OCI-LY7 (cell line): ENCODE data around the gene GAS6. TPM values are rescaled to one million over a fixed set of nuclear protein-coding genes. Genes with fewer than 3 reads are reported as not detected.

Experiments used
- BruUV-seq: library from RNA; stranded (reverse); fragments of 400-500 nt; replicated peaks from 2 replicates; lab custom pipeline; 2021; lab: Mats Ljungman, UMichigan
- CTCF ChIA-PET: fragments of 300-600 bp; sonication (Branson Sonifier 250); formaldehyde crosslinking; loops from one replicate; lab custom pipeline; 2022; ENCODE audit warnings: antibody characterized with exemption; ENCODE audit not compliant: unreplicated experiment; lab: Charles Lee
- POLR2A ChIA-PET: fragments of 300-600 bp; sonication (Branson Sonifier 250); formaldehyde crosslinking; loops from one replicate; lab custom pipeline; 2022; ENCODE audit warnings: antibody characterized with exemption; lab: Charles Lee
- DNase-seq: peaks from one replicate; pipeline ENCODE4 v3.0.0-alpha.2; 2015; ENCODE audit warnings: low spot score
- H2AFZ ChIP-seq: fragments of 200-600 bp; sonication (generic), shearing (Covaris generic); 2 replicates; pipeline ENCODE4 v1.6.1; 2014; ENCODE audit warnings: mild to moderate bottlenecking, antibody characterized with exemption, low read length, moderate library complexity
- H3K27ac ChIP-seq: fragments of 200-600 bp; sonication (generic); 2 replicates; pipeline ENCODE4 v1.5.1; 2014; ENCODE audit warnings: mixed run types, low read depth, mild to moderate bottlenecking, moderate library complexity, low read length, inconsistent platforms; ENCODE audit not compliant: poor library complexity, severe bottlenecking
- H3K36me3 ChIP-seq: fragments of 200-600 bp; sonication (generic); 2 replicates; pipeline ENCODE4 v1.6.1; 2014; ENCODE audit warnings: mild to moderate bottlenecking, antibody characterized with exemption, low read length, moderate library complexity, mixed read lengths; ENCODE audit not compliant: insufficient read depth
- H3K4me1 ChIP-seq: fragments of 200-600 bp; sonication (generic); 2 replicates; pipeline ENCODE4 v1.5.1; 2014; ENCODE audit warnings: mild to moderate bottlenecking, low read length; ENCODE audit not compliant: insufficient read depth, poor library complexity, severe bottlenecking
- H3K4me2 ChIP-seq: fragments of 200-600 bp; sonication (generic); 2 replicates; pipeline ENCODE4 v1.6.1; 2014; ENCODE audit warnings: mild to moderate bottlenecking, low read length
- H3K4me3 ChIP-seq: fragments of 200-600 bp; sonication (generic); 2 replicates; pipeline ENCODE4 v1.5.1; 2014; ENCODE audit warnings: mild to moderate bottlenecking, low read depth, low read length; ENCODE audit not compliant: poor library complexity, severe bottlenecking
- H3K79me2 ChIP-seq: fragments of 200-600 bp; sonication (generic); 2 replicates; pipeline ENCODE4 v1.6.1; 2016; ENCODE audit warnings: low read depth, mild to moderate bottlenecking, low read length, moderate library complexity, mixed read lengths; ENCODE audit not compliant: insufficient read depth
- H3K9me2 ChIP-seq: fragments of 200-600 bp; sonication (generic); 2 replicates; pipeline ENCODE4 v1.6.1; 2016; ENCODE audit warnings: mild to moderate bottlenecking, low read length, mixed read lengths; ENCODE audit not compliant: insufficient read depth
- H3K9me3 ChIP-seq: fragments of 200-600 bp; sonication (generic); 2 replicates; pipeline ENCODE4 v1.6.1; 2014; ENCODE audit warnings: mild to moderate bottlenecking, mixed run types, low read length, mixed read lengths
- H4K20me1 ChIP-seq: fragments of 200-600 bp; sonication (generic); 2 replicates; pipeline ENCODE4 v1.6.1; 2014; ENCODE audit warnings: mild to moderate bottlenecking, antibody characterized with exemption, low read length, moderate library complexity, mixed read lengths; ENCODE audit not compliant: insufficient read depth
- CTCF ChIP-seq: fragments of 200-600 bp; sonication (generic); conservative IDR thresholded peaks from 2 replicates; pipeline ENCODE4 v1.5.1; 2014; ENCODE audit warnings: mild to moderate bottlenecking, antibody characterized with exemption, low read length, moderate library complexity, mixed read lengths
- EZH2phosphoT487 ChIP-seq: fragments of 200-600 bp; sonication (generic); IDR thresholded peaks from 2 replicates; pipeline ENCODE4 v1.6.1; 2018; ENCODE audit warnings: low read depth, borderline replicate concordance, mild to moderate bottlenecking, mixed run types, antibody characterized with exemption, low read length, moderate library complexity, mixed read lengths
- intact Hi-C: fragments of 100-400 bp; cut with micrococcal nuclease; formaldehyde crosslinking; loops from one replicate; pipeline ENCODE4 v1.10.0; 2022; ENCODE audit not compliant: unreplicated experiment
- total RNA-seq, 2 experiments: library from RNA; depleted of rRNA in 1 of 2; stranded (reverse); fragments of >200 nt in 1 of 2; shearing (Covaris generic) in 1 of 2; gene quantifications; 2 replicates each; pipeline ENCODE4 v1.2.3, GENCODE V29; 2014 to 2022

GAS6 gene
- total RNA-seq, 2 experiments from 2014 or later, result not detected

- BruUV-seq, result no TSS peak
- Histone ChIP-seq H3K79me2 (no peaks in the 10 kb centered on the region), H3K27ac (no peak overlapping the region), H3K9me3 (no peaks in the 10 kb centered on the region), H3K4me3 (no peak overlapping the region), H3K4me2 (no peak overlapping the region), H3K4me1 (no peaks in the 10 kb centered on the region), H4K20me1 (no peaks in the 10 kb centered on the region), H2AFZ (no peak overlapping the region), H3K9me2 (no peaks in the 10 kb centered on the region), H3K36me3 (no peaks in the 10 kb centered on the region)
- CTCF ChIA-PET, result no interaction called here
- intact Hi-C loops, result no loop called here
- POLR2A ChIA-PET, result no interaction called here
- DNase-seq, result no peak
- TF ChIP-seq CTCF, result no peak
- TF ChIP-seq EZH2phosphoT487, result no peak
These were observed 59.7 kb downstream of the GAS6 start for GRCh38 chr13:113804017-113804702.

- ChIA-PET POLR2A (no interaction called here), CTCF (no interaction called here)
- no peak overlapping the region for H3K27ac ChIP-seq
- no peaks in the 10 kb centered on the region for H4K20me1 ChIP-seq
- H3K79me2 ChIP-seq, result no peaks in the 10 kb centered on the region
- TF ChIP-seq CTCF (no peak), EZH2phosphoT487 (no peak)
- H2AFZ ChIP-seq, result no peak overlapping the region
- intact Hi-C loops, result no loop called here
- DNase-seq, result no peak
- H3K4me2 ChIP-seq, result no peak overlapping the region
- no TSS peak for BruUV-seq
- H3K9me3 ChIP-seq, result no peaks in the 10 kb centered on the region
- H3K4me1 ChIP-seq, result no peaks in the 10 kb centered on the region
- no peaks in the 10 kb centered on the region for H3K9me2 ChIP-seq
- no peaks in the 10 kb centered on the region for H3K36me3 ChIP-seq
- no peak overlapping the region for H3K4me3 ChIP-seq
These were observed 60.4 kb downstream of the GAS6 start for GRCh38 chr13:113803409-113804016.

GRCh38 chr13:113802761-113803160, 61.1 kb downstream of the GAS6 start:
- ChIA-PET POLR2A (no interaction called here), CTCF (no interaction called here)
- Histone ChIP-seq H4K20me1 (no peaks in the 10 kb centered on the region), H2AFZ (no peak overlapping the region), H3K36me3 (no peaks in the 10 kb centered on the region), H3K4me3 (no peak overlapping the region), H3K4me2 (no peak overlapping the region), H3K79me2 (no peaks in the 10 kb centered on the region), H3K9me2 (no peaks in the 10 kb centered on the region), H3K27ac (no peak overlapping the region), H3K9me3 (no peaks in the 10 kb centered on the region), H3K4me1 (no peaks in the 10 kb centered on the region)
- no peak for DNase-seq
- TF ChIP-seq EZH2phosphoT487 (no peak), CTCF (no peak)
- intact Hi-C loops, result no loop called here
- no TSS peak for BruUV-seq
